ENCODE data around the gene SLC6A18. TPM values are rescaled to one million over a fixed set of nuclear protein-coding genes. Genes with fewer than 3 reads are reported as not detected.

SLC6A18 gene
- total RNA-seq, 2 donors from 2014 or later = not detected

DNA sequence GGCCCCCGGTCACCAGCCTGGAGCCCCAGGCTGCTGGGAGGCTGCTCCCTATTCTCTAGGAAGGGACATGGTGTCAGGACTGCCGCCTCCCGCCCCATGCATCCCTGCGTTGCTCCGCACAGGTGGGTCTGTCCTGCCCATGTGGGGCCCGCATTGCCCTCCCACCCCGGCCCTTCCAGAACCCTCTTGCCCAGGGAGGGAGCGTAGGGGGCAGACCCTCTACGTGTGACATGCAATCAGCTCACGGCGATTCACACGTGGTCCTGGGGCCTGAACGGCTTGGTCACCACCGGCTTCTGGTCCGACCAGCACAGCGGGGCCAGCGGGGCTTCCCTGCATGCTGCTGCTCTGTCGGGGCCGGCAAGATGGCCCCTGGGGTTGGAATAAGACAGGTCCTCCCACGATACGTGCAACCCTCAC is 14.3 kb upstream of the SLC6A18 start:
- no peak for DNase-seq (ENCODE audit: low spot score)
- Histone ChIP-seq H3K9me3 (no peaks in the 10 kb centered on the region), H3K27me3 (replicated peaks; ENCODE audit: insufficient read depth) (no peaks in the 10 kb centered on the region), H3K4me1 (replicated peaks) (no peaks in the 10 kb centered on the region), H3K36me3 (no peaks in the 10 kb centered on the region), H3K27ac (no peak overlapping the region), H3K4me3 (no peak overlapping the region)
- intact Hi-C loops (cut with DNase I) = no loop called here
- no peak for TF ChIP-seq POLR2A (IDR thresholded peaks at IDR 0.05)
- TF ChIP-seq, protein P1, sequence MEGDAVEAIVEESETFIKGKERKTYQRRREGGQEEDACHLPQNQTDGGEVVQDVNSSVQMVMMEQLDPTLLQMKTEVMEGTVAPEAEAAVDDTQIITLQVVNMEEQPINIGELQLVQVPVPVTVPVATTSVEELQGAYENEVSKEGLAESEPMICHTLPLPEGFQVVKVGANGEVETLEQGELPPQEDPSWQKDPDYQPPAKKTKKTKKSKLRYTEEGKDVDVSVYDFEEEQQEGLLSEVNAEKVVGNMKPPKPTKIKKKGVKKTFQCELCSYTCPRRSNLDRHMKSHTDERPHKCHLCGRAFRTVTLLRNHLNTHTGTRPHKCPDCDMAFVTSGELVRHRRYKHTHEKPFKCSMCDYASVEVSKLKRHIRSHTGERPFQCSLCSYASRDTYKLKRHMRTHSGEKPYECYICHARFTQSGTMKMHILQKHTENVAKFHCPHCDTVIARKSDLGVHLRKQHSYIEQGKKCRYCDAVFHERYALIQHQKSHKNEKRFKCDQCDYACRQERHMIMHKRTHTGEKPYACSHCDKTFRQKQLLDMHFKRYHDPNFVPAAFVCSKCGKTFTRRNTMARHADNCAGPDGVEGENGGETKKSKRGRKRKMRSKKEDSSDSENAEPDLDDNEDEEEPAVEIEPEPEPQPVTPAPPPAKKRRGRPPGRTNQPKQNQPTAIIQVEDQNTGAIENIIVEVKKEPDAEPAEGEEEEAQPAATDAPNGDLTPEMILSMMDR (IDR thresholded peaks at IDR 0.05) = no peak
- TF ChIP-seq POLR2AphosphoS5 (IDR thresholded peaks at IDR 0.05) = no peak
- 79% methylated on average over 21 of the region's 21 CpGs for WGBS

DNA sequence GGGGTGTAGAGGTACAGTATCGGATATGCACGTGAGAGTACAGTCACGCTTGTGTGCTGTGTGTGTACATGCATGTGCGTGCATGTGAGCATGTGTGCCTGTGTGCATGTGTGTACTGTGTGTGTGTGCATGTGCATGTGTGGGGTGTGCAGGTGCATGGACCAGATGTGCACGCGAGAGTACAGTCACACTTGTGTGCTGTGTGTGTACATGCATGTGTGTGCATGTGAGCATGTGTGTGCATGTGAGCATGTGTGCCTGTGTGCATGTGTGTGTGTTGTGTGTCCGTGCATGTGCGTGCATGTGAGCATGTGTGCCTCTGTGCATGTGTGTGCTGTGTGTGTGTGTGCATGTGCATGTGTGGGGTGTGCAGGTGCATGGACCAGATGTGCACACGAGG is 13.5 kb upstream of the SLC6A18 start:
- no peak for TF ChIP-seq POLR2AphosphoS5 (IDR thresholded peaks at IDR 0.05)
- TF ChIP-seq POLR2A (IDR thresholded peaks at IDR 0.05) = no peak
- TF ChIP-seq, protein P1 (IDR thresholded peaks at IDR 0.05) = no peak
- Histone ChIP-seq H3K27ac (no peak overlapping the region), H3K36me3 (no peaks in the 10 kb centered on the region), H3K9me3 (no peaks in the 10 kb centered on the region), H3K27me3 (replicated peaks; ENCODE audit: insufficient read depth) (no peaks in the 10 kb centered on the region), H3K4me1 (replicated peaks) (no peaks in the 10 kb centered on the region), H3K4me3 (no peak overlapping the region)
- DNase-seq (ENCODE audit: low spot score) = no peak
- WGBS = 92% methylated on average over 9 of the region's 9 CpGs
- intact Hi-C loops (cut with DNase I) = no loop called here

DNA sequence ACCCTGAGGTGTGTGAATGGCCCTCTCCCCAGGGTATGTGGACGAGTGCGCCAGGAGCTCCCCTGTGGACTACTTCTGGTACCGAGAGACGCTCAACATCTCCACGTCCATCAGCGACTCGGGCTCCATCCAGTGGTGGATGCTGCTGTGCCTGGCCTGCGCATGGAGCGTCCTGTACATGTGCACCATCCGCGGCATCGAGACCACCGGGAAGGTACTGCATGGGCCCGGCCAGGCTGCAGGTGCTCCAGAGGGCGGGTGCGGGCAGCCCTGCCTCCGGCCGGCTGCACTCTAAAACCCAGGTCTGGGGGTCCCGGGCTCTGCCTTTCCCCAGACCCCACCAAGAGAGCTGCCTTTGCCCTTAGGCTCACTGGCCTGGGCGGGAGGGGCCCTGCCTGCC is 12.9 kb upstream of the SLC6A18 start:
- intact Hi-C loops (cut with DNase I) = no loop called here
- Histone ChIP-seq H3K9me3 (no peaks in the 10 kb centered on the region), H3K4me3 (no peak overlapping the region), H3K36me3 (no peaks in the 10 kb centered on the region), H3K4me1 (replicated peaks) (no peaks in the 10 kb centered on the region), H3K27me3 (replicated peaks; ENCODE audit: insufficient read depth) (no peaks in the 10 kb centered on the region), H3K27ac (no peak overlapping the region)
- 89% methylated on average over 20 of the region's 20 CpGs for WGBS
- no peak for DNase-seq (ENCODE audit: low spot score)
- TF ChIP-seq POLR2AphosphoS5 (IDR thresholded peaks at IDR 0.05) = no peak
- TF ChIP-seq, protein P1 (IDR thresholded peaks at IDR 0.05) = no peak
- no peak for TF ChIP-seq POLR2A (IDR thresholded peaks at IDR 0.05)

DNA sequence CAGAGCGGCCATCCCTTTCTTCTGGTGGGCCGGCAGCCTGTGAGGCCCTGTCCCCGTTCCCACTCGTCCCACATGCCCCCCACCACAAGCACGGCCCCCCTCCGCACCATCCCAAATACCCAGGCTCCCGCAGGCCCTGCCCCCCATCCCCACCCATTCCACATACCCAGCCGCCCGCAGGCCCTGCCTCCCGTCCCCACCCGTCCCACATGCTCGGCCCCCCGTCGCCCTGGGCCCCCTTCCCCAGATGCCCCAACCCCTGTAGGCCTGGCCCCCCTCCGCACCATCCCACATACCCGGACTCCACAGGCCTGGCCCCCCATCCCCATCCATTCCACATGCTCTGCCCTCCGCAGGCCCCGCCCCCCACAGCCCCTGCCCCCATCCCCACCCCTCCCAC is 12.3 kb upstream of the SLC6A18 start:
- Histone ChIP-seq H3K4me1 (replicated peaks) (no peaks in the 10 kb centered on the region), H3K36me3 (no peaks in the 10 kb centered on the region), H3K9me3 (no peaks in the 10 kb centered on the region), H3K27me3 (replicated peaks; ENCODE audit: insufficient read depth) (no peaks in the 10 kb centered on the region), H3K4me3 (no peak overlapping the region), H3K27ac (no peak overlapping the region)
- WGBS = 92% methylated on average over 16 of the region's 18 CpGs
- no peak for DNase-seq (ENCODE audit: low spot score)
- intact Hi-C loops (cut with DNase I) = no loop called here
- TF ChIP-seq, protein P1 (IDR thresholded peaks at IDR 0.05) = no peak
- TF ChIP-seq POLR2AphosphoS5 (IDR thresholded peaks at IDR 0.05) (no peak), POLR2A (IDR thresholded peaks at IDR 0.05) (no peak)

DNA sequence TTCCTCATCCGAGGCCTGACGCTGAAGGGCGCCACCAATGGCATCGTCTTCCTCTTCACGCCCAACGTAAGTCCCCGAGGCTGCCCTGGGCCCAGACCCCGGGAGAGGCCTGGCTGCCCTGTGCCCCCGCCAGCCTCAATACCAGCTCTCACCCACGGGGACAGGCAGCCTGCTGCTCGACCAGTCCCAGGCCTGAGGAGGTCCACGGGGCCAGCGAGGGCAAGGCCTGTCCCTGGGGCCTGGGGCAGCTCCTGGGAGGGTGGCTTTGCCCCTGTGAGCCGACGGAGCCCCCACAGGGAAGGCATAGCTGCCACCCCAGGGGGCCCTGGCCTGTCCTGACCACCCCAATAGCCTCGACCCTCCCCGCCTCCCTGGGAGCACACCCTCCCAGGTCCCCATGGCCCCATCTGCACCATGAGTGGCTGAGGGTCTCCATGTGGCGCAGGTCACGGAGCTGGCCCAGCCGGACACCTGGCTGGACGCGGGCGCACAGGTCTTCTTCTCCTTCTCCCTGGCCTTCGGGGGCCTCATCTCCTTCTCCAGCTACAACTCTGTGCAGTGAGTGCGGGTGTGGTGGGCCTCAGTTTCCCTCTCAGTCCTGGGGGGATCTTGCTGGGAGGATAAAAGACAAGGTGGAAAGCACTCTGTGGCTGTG is 11.5 kb upstream of the SLC6A18 start:
- H3K36me3 ChIP-seq = no peaks in the 10 kb centered on the region
- TF ChIP-seq POLR2A (IDR thresholded peaks at IDR 0.05) (no peak), POLR2AphosphoS5 (IDR thresholded peaks at IDR 0.05) (no peak)
- TF ChIP-seq, protein P1 (IDR thresholded peaks at IDR 0.05) = no peak
- H3K9me3 ChIP-seq = no peaks in the 10 kb centered on the region
- no peak for DNase-seq (ENCODE audit: low spot score)
- H3K4me1 ChIP-seq (replicated peaks) = no peaks in the 10 kb centered on the region
- intact Hi-C loops (cut with DNase I) = no loop called here
- no peak overlapping the region for H3K27ac ChIP-seq
- H3K27me3 ChIP-seq (replicated peaks; ENCODE audit: insufficient read depth) = no peaks in the 10 kb centered on the region
- no peak overlapping the region for H3K4me3 ChIP-seq
- 88% methylated on average over 25 of the region's 25 CpGs for WGBS

Measured in prostate gland (tissue), 2 donors.